Activated gamma-delta T cell treated with anti-CD3 and anti-CD28 coated beads, Interleukin-2, amount 50 U/mL, for 16 hours (primary cell): Measurements from ENCODE around the gene NCOA1.
"Not testable (repeated sequence)": the region's sequence is repeated elsewhere in the genome, so short reads cannot be mapped to it uniquely, and the experiment has no call there.

Source experiments
- DNase-seq: peaks from one replicate; pipeline ENCODE4 v3.0.0-alpha.2; 2020; ENCODE audit warnings: low read depth

The NCOA1 gene

DNA sequence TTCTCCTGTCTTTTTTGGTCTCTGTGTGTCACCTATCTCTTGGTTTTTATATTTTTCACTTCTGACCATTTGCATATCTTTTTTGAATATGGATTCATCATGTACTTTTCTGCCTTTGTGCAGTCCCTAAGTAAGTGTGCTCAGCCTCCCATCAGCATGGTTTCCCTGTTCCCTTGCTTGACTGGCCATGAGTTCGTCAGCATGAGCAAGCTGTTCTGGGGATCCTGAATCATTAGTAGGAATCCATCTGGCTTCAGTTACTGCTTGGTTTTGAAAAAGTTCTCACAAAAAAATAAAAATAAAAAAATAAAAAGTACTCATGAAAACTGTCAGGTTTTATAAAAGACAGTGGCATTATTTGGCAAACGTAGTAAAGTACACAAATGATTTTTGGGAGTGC is 144.1 kb downstream of the NCOA1 start:
- DNase-seq: no peak

DNA sequence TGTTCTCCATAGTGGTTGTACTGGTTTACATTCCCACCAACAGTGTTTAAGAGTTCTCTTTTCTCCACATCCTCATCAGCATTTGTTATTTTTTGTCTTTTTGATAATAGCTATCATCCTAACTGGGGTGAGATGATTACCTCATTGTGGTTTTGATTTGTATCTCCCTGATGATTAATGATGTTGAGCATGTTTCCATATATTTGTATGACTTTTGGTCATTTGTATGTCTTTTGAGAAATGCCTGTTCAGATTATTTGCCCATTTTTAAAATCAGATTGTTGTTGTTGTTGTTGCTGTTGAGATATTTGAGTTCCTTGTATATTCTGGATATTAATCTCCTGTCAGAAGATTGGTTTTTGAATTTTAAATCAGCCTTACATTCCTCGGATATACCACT is 147.5 kb downstream of the NCOA1 start:
- no peak for DNase-seq

GRCh38 chr2:24642351-24642750 is 151.3 kb downstream of the NCOA1 start:
- no peak for DNase-seq

- DNase-seq: no peak
These were observed 152.0 kb downstream of the NCOA1 start for GRCh38 chr2:24643051-24643450.

DNA sequence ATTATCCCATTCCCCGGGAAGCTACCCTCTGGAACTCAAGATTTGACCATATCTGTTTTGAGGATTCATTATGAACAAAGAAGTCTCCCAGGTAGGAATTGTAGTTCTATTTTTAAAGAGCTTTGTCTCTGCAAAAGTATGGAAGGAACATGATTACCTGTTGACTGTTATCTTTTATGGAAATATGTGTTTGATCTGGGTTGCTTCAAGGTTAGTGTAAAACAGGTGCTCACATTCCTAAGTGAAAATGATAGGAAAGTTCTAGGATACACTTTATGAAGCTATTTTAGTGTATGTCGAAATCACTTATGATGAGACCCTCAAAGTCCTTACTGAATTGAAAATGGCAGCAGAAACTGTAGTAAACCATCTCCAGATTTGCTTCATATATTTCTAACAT is 153.0 kb downstream of the NCOA1 start:
- DNase-seq: no peak

DNA sequence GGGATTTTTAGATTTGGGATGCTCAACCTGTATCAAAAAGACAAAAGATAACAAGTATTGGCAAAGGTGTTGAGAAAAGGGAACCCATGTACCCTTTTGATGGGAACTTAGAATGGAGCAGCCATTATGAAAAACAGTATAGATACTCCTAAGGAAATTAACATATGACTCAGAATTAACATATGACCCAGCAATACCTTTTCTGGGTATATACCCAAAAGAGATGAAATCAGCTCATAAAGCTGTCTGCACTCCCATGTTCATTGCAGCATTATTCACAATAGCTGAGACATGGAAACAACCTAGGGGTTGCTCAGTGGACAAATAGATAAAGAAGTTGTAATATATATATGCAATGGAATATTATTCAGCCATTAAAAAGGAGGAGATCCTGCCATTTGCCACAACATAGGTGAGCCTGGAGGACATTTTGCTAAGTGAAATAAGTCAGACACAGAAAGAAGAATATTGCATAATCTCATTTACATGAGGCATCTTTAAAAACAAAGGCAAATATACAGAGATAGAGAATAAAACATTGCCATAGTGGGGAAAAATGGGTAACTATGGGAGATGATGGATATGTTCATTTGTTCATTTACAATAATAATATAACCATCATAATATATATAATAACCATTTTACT is 160.1 kb downstream of the NCOA1 start:
- no peak for DNase-seq

GRCh38 chr2:24651643-24652003 is 160.6 kb downstream of the NCOA1 start:
- no peak for DNase-seq

DNA sequence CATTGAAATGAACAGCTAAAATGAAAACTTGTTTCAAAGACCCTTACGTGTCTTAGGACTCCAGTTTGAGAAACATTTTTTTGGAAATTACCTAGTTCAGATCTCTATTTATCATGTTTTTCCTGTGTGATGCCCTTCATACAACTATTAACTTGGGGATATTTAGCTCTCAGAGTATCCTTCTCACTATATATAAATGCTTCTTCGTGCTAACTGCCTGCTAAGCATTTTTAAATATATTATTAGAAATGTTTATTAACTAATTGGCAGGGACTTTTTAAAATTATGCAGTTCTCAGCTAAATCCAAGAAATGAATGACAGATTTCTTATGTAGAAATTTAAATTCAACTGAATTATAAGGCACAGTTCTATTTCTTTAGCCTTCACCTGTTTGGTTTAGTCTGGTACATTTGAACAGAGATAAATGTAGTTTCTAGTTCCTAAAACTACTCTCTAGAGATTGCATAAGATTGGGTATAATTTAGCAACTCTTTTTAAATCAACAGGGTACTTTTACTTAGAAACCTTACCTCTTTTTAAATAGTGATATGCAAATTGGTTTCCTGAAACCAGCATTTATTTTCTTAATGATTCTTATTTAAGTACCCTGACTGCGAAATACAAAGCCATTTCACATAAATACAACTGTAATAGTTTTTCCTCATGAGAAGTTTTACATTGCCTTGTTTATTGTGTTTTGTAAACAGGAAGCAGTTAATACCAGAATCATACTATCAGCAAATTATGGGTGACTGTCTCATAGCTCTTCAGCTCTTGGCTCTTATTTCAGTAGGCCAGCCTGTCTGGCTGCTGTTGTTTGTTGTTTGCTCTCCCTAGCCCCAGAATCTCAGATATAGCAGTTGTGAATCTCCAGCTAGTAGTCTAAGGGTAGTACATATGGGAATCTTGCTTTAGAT is 161.5 kb downstream of the NCOA1 start:
- DNase-seq: no peak

- DNase-seq: no peak
These were observed 166.8 kb downstream of the NCOA1 start for GRCh38 chr2:24657818-24658217.

- no peak for DNase-seq
These were observed 167.6 kb downstream of the NCOA1 start for GRCh38 chr2:24658531-24659202.

- no peak for DNase-seq
These were observed 168.8 kb downstream of the NCOA1 start for GRCh38 chr2:24659862-24660261.

GRCh38 chr2:24667542-24667941 is 176.5 kb downstream of the NCOA1 start:
- no peak for DNase-seq

GRCh38 chr2:24671230-24671629 is 180.2 kb downstream of the NCOA1 start:
- no peak for DNase-seq

GRCh38 chr2:24672589-24672988 is 181.5 kb downstream of the NCOA1 start:
- DNase-seq: no peak

DNA sequence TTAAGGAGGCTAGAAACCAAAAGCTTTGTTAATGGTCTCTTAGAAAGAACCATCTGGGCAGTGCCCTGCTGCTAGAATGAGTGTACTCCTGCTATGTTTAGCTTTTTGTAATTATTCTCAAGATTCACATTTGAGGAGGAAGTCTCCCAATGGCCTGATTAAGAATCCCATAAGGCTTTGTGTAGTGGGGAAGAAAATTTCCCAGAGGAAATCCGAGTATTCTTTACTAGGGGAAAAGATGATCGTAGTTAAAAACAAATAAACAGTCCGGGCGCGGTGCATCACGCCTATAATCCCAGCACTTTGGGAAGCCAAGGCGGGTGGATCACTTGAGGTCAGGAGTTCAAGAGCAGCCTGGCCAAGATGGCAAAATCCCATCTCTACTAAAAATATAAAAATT is 184.3 kb downstream of the NCOA1 start:
- DNase-seq: no peak

GRCh38 chr2:24676493-24676892 is 185.4 kb downstream of the NCOA1 start:
- no peak for DNase-seq

- not testable (repeated sequence) for DNase-seq
These were observed 187.0 kb downstream of the NCOA1 start for GRCh38 chr2:24678066-24678465.

- no peak for DNase-seq
These were observed 189.1 kb downstream of the NCOA1 start for GRCh38 chr2:24680196-24680595.

GRCh38 chr2:24682304-24682703 is 191.2 kb downstream of the NCOA1 start:
- DNase-seq: no peak

- DNase-seq: no peak
These were observed 192.4 kb downstream of the NCOA1 start for GRCh38 chr2:24683408-24683807.

DNA sequence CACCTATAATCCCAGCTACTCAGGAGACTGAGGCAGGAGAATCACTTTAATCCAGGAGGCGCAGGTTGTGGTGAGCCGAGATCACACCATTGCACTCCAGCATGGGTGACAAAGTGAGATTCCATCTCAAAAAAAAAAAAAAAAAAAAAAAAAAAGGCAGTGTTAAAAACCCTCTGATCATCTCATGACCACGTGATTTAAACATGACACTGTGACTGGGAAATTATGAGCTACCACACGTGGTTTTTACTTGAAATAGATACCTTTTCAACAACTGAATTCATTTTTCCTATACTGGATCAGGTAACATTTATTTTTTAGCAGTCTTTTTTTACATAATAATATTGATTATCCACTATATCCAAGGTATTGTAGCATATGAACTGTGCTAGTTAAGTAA is 199.5 kb downstream of the NCOA1 start:
- no peak for DNase-seq

DNA sequence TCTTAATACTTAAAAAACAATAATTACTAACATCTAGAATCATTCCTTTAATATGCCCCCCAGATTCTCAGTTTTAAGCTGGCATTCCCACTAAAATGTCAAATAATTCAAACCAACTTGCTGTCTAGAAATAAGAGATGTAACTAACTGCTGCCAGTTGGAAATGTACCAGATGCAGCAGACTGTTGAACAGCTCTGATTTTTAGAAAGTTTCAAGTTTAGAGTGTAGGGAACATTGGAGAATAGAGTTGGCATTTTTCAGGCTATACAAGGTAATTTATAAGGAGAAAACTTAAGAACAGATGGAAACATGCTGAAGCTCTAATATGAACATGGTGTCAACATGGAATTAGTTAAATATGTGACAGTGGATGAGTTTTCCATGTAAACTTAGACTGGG is 200.8 kb downstream of the NCOA1 start:
- no peak for DNase-seq

GRCh38 chr2:24697792-24698191 is 206.7 kb downstream of the NCOA1 start:
- no peak for DNase-seq
